HG02885 (cell line): ENCODE results near the gene CCDC81.

Source experiments
- ATAC-seq: cut with Tn5 transposase; IDR thresholded peaks from one replicate; pipeline ENCODE4 v1.9.1; 2021; ENCODE audit warnings: mild to moderate bottlenecking; ENCODE audit not compliant: unreplicated experiment, poor library complexity

Gene CCDC81

DNA sequence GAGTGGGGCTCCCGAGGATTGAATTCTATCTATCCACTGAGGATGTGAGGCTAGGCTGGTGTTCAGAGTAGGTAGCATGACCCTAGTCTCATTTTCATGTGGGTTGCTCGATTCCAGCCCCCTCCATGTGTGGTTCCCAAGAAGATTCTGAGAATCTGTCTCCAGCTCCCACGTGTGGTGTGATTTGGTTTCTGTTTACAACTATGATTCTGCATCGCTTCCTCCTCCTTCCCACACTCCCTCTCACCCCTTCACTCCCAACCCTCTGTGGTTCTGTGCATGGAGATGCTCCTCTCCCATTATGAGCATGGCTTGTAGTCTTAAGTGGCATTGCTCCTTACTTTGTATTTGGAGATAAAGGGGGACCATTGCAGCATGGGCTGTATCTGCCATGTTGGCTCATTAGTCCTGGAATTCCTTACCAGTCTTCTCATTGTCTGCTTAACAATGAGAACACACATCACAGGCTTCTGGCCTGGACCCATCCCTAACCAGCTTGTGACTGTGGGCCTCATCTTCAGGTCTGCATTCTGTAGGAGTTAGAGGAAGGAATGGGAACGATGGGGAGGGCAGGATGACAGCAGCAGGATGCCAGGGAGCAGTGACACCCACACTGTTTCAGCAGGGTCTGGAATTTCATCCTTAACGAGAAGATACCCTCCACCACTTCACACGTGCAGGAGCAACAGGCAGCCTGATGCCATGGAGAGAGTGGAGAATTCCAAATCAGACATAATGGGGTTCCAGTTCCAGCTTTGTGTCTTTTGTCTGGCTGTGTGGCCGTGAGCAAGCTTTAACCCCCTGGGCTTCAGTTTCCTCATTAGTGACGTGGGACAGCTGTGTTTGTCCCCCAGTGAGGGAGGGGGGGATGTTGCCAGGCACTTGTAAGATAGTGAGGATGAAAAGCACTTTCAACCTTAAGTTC, 86.0 kb downstream of the CCDC81 start:
- ATAC-seq = no peak

- ATAC-seq = no peak
These were observed 87.2 kb downstream of the CCDC81 start for GRCh38 chr11:86461892-86462291.

- ATAC-seq = no peak
These were observed 88.4 kb downstream of the CCDC81 start for GRCh38 chr11:86463120-86463519.

- ATAC-seq = no peak
These were observed 89.3 kb downstream of the CCDC81 start for GRCh38 chr11:86463955-86464354.

DNA sequence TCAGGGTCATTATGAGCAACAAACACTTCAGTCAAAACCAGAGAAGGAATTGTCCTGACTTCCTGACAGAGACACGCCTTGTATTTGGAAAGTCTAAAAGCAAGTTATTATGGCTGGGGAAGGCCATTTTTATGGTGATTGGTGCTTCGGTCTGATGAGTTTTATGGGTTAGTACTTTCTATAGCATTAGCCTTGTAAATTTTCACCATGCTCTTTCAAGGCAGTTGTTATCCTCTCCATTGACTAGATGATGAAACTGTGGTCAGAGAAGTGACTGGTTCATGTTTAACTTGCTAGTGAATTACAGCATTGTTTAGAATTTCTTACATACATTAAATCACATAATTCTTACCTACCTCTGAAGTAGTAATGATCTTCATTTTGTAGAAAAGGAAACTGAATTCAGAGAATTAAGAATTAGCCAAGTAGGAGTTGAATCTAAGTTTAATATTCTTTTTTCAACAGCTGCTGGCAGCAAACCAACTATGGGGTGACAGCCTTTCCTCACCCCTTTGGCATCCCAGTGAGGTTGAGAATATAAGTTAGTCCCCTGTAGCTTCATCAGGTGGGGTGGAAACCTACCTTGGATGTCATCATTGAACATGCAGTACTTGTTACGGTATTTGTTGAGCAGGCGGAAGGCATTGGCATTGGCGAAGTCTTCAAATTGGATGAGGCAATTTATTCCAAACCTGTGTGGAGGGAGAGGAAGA, 90.0 kb downstream of the CCDC81 start:
- ATAC-seq = no peak

GRCh38 chr11:86468169-86468568, 93.5 kb downstream of the CCDC81 start:
- ATAC-seq = no peak

DNA sequence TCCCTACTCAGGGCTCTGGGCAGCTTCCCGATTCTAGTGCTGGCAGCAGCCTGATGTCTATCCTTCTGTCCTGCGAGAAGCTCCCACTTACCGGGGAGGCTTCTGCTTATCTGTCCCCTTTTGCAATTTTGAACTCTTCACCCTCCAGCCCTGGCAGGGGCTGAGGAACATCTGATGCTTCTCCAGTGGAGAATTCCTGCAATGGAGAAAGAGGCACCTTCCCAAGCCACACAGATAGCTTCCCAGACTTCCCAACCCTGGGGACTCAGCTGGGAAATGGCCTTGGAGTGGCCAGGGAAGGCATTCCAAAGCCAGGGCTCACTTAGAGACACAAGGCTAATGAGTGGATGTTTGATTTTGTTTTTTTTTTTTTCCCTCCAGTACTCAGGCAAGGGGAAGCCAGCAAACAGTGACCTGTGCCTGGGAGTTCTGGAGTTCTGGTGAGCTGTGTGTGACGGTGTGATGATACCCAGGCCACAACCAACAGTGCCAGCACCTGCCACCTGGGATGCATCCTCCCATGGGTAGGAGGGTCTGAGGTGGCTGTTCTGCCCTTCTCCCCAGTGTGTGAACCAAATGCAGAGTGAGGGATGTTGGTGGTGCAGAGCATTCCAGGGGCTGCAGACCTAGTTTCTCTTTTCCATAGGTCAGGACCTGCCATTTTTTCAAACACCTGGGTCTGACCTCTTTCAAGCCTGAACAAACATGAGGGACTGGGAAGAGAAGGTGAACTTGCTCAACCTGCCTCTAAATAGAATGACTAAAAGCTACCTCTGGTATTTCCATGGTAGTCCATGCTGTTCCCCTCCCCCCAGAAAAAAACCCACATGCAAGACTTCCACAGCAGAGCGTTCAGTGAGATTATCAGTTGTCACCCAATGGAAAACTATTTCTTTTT, 95.1 kb downstream of the CCDC81 start:
- ATAC-seq = no peak
